ENCODE data around the gene FN1.

The FN1 gene

GRCh38 chr2:215372968-215373649, 62.8 kb downstream of the FN1 start:
- no peak overlapping the region for H3K27ac ChIP-seq (ENCODE audit: low read length)
- TF ChIP-seq CTCF (IDR thresholded peaks at IDR 0.05; ENCODE audit: low read length): no peak
- no peak for TF ChIP-seq EZH2phosphoT487 (IDR thresholded peaks at IDR 0.05; ENCODE audit: low read length)
- TF ChIP-seq EZH2 (optimal IDR thresholded peaks at IDR 0.05; ENCODE audit: low read depth, low read length): no peak

GRCh38 chr2:215371915-215372897, 63.7 kb downstream of the FN1 start:
- no peak for DNase-seq
- H3K79me2 ChIP-seq (ENCODE audit: low read length): no peaks in the 10 kb centered on the region
- H3F3A ChIP-seq (ENCODE audit: insufficient read depth, low read length): no peaks in the 10 kb centered on the region
- H2AFZ ChIP-seq (ENCODE audit: low read length): no peak overlapping the region
- no peaks in the 10 kb centered on the region for H3K9me3 ChIP-seq (replicated peaks; ENCODE audit: insufficient read depth, low read length)
- no peak overlapping the region for H3K4me2 ChIP-seq (ENCODE audit: low read depth, low read length)
- no peaks in the 10 kb centered on the region for H3K4me1 ChIP-seq (ENCODE audit: low read length)
- H3K4me3 ChIP-seq (ENCODE audit: low read length): no peak overlapping the region
- H4K20me1 ChIP-seq (ENCODE audit: insufficient read depth, low read length): no peaks in the 10 kb centered on the region
- no peaks in the 10 kb centered on the region for H3K36me3 ChIP-seq (replicated peaks; ENCODE audit: insufficient read depth, low read length)
- no peaks in the 10 kb centered on the region for H3K9me2 ChIP-seq (replicated peaks; ENCODE audit: insufficient read depth, low read length)
- no peak overlapping the region for H3K27ac ChIP-seq (ENCODE audit: low read length)
- no peak for TF ChIP-seq EZH2 (optimal IDR thresholded peaks at IDR 0.05; ENCODE audit: low read depth, low read length)
- TF ChIP-seq CTCF (IDR thresholded peaks at IDR 0.05; ENCODE audit: low read length): no peak
- TF ChIP-seq EZH2phosphoT487 (IDR thresholded peaks at IDR 0.05; ENCODE audit: low read length): no peak
- H3K27me3 ChIP-seq (replicated peaks; ENCODE audit: insufficient read depth, low read length): no peaks in the 10 kb centered on the region
- H3K9ac ChIP-seq (ENCODE audit: low read length): no peak overlapping the region

More at GRCh38 chr2:215372968-215373649, 62.8 kb downstream of the FN1 start:
- no peak overlapping the region for H3K9ac ChIP-seq (ENCODE audit: low read length)
- no peaks in the 10 kb centered on the region for H3K4me1 ChIP-seq (ENCODE audit: low read length)
- no peak overlapping the region for H2AFZ ChIP-seq (ENCODE audit: low read length)
- H3K79me2 ChIP-seq (ENCODE audit: low read length): no peaks in the 10 kb centered on the region
- no peaks in the 10 kb centered on the region for H3K36me3 ChIP-seq (replicated peaks; ENCODE audit: insufficient read depth, low read length)
- H4K20me1 ChIP-seq (ENCODE audit: insufficient read depth, low read length): no peaks in the 10 kb centered on the region
- H3K9me3 ChIP-seq (replicated peaks; ENCODE audit: insufficient read depth, low read length): no peaks in the 10 kb centered on the region
- H3F3A ChIP-seq (ENCODE audit: insufficient read depth, low read length): no peaks in the 10 kb centered on the region
- no peak overlapping the region for H3K4me2 ChIP-seq (ENCODE audit: low read depth, low read length)
- H3K9me2 ChIP-seq (replicated peaks; ENCODE audit: insufficient read depth, low read length): no peaks in the 10 kb centered on the region
- H3K27me3 ChIP-seq (replicated peaks; ENCODE audit: insufficient read depth, low read length): no peaks in the 10 kb centered on the region
- DNase-seq: no peak
- no peak overlapping the region for H3K4me3 ChIP-seq (ENCODE audit: low read length)

GRCh38 chr2:215370112-215370965, 65.5 kb downstream of the FN1 start:
- no peak overlapping the region for H3K4me3 ChIP-seq (ENCODE audit: low read length)
- no peak overlapping the region for H3K27ac ChIP-seq (ENCODE audit: low read length)
- H2AFZ ChIP-seq (ENCODE audit: low read length): no peak overlapping the region
- H3K79me2 ChIP-seq (ENCODE audit: low read length): no peaks in the 10 kb centered on the region
- no peaks in the 10 kb centered on the region for H3F3A ChIP-seq (ENCODE audit: insufficient read depth, low read length)
- no peaks in the 10 kb centered on the region for H3K4me1 ChIP-seq (ENCODE audit: low read length)
- no peaks in the 10 kb centered on the region for H3K9me2 ChIP-seq (replicated peaks; ENCODE audit: insufficient read depth, low read length)
- DNase-seq: no peak
- H4K20me1 ChIP-seq (ENCODE audit: insufficient read depth, low read length): no peaks in the 10 kb centered on the region
- no peaks in the 10 kb centered on the region for H3K36me3 ChIP-seq (replicated peaks; ENCODE audit: insufficient read depth, low read length)
- H3K4me2 ChIP-seq (ENCODE audit: low read depth, low read length): no peak overlapping the region
- no peak overlapping the region for H3K9ac ChIP-seq (ENCODE audit: low read length)
- H3K27me3 ChIP-seq (replicated peaks; ENCODE audit: insufficient read depth, low read length): no peaks in the 10 kb centered on the region
- TF ChIP-seq EZH2phosphoT487 (IDR thresholded peaks at IDR 0.05; ENCODE audit: low read length) (no peak), CTCF (IDR thresholded peaks at IDR 0.05; ENCODE audit: low read length) (no peak), EZH2 (optimal IDR thresholded peaks at IDR 0.05; ENCODE audit: low read depth, low read length) (no peak)
- no peaks in the 10 kb centered on the region for H3K9me3 ChIP-seq (replicated peaks; ENCODE audit: insufficient read depth, low read length)
